H1 (cell line): ENCODE data around the gene UNC5B. TPM values are rescaled to one million over a fixed set of nuclear protein-coding genes. Genes with fewer than 3 reads are reported as not detected.

ENCODE experiments used
- BCL11A ChIP-seq, 2 experiments: IDR thresholded peaks; one replicate each; pipeline ENCODE4 v1.6.1; 2011; ENCODE audit warnings: low read depth in 2 of 2, low read length in 2 of 2, mild to moderate bottlenecking in 2 of 2
- CBX8 ChIP-seq: fragments of 300-800, 300-1000 bp; sonication (generic); IDR thresholded peaks from 2 replicates; pipeline ENCODE4 v1.7.1; 2016; ENCODE audit warnings: low read depth, low read length, borderline replicate concordance
- CHD1 ChIP-seq: IDR thresholded peaks from 2 replicates; pipeline ENCODE4 v1.6.1; 2012; ENCODE audit warnings: low read depth, low read length, improper control_type of control experiment
- CHD2 ChIP-seq: IDR thresholded peaks from 2 replicates; pipeline ENCODE4 v1.6.1; 2012; ENCODE audit warnings: low read length, improper control_type of control experiment
- CTBP2 ChIP-seq: IDR thresholded peaks from 2 replicates; pipeline ENCODE4 v1.7.0; 2011; ENCODE audit warnings: borderline replicate concordance, mild to moderate bottlenecking, moderate library complexity, mixed read lengths, low read length; ENCODE audit not compliant: insufficient read depth, insufficient read length
- GTF2F1 ChIP-seq: IDR thresholded peaks from 2 replicates; pipeline ENCODE4 v1.6.1; 2012; ENCODE audit warnings: low read depth, low read length, improper control_type of control experiment, borderline replicate concordance
- JUN ChIP-seq: IDR thresholded peaks from 2 replicates; pipeline ENCODE4 v1.6.1; 2011; ENCODE audit warnings: low read depth, mild to moderate bottlenecking, improper control_type of control experiment, low read length
- MAFK ChIP-seq: IDR thresholded peaks from 2 replicates; pipeline ENCODE4 v1.6.1; 2012; ENCODE audit warnings: low read depth, mild to moderate bottlenecking, improper control_type of control experiment, low read length
- RFX5 ChIP-seq: IDR thresholded peaks from 2 replicates; pipeline ENCODE4 v1.6.1; 2011; ENCODE audit warnings: low read depth, low read length, improper control_type of control experiment, borderline replicate concordance
- SIN3A ChIP-seq, 2 experiments: IDR thresholded peaks in 1 of 2; conservative IDR thresholded peaks in 1 of 2; 2 replicates each; pipeline ENCODE4 v1.6.1; 2011 to 2012; ENCODE audit warnings: low read length in 2 of 2, improper control_type of control experiment in 1 of 2, low read depth in 1 of 2, mild to moderate bottlenecking in 1 of 2
- SIX5 ChIP-seq: IDR thresholded peaks from 2 replicates; pipeline ENCODE4 v1.6.1; 2011; ENCODE audit warnings: mild to moderate bottlenecking, low read depth, low read length
- SP1 ChIP-seq: IDR thresholded peaks from 2 replicates; pipeline ENCODE4 v1.6.1; 2011; ENCODE audit warnings: low read depth, low read length
- SP4 ChIP-seq: IDR thresholded peaks from 2 replicates; pipeline ENCODE4 v1.6.1; 2012; ENCODE audit warnings: low read length, inconsistent platforms
- SUZ12 ChIP-seq: fragments of 200-600 bp; sonication (generic); IDR thresholded peaks from 2 replicates; pipeline ENCODE4 v1.6.1; 2012; ENCODE audit warnings: mild to moderate bottlenecking, inconsistent platforms, low read length, moderate library complexity, mixed read lengths
- TAF1 ChIP-seq: IDR thresholded peaks from 2 replicates; pipeline ENCODE4 v1.6.1; 2011; ENCODE audit warnings: mild to moderate bottlenecking, low read depth, low read length
- TEAD4 ChIP-seq: IDR thresholded peaks from 2 replicates; pipeline ENCODE4 v1.6.1; 2012; ENCODE audit warnings: low read depth, low read length, inconsistent platforms, mixed read lengths
- ZNF274 ChIP-seq: IDR thresholded peaks from 2 replicates; pipeline ENCODE4 v1.7.0; 2012; ENCODE audit warnings: low read length, borderline replicate concordance; ENCODE audit errors: extremely low read depth
- polyA plus RNA-seq, 7 experiments: library from polyadenylated mRNA; depleted of rRNA in 3 of 7; stranded (reverse) in 5 of 7; unstranded in 2 of 7; fragments of >200 nt in 5 of 7; fragments of 200-250 nt in 2 of 7; gene quantifications; 1 replicate in 5 of 7; 2 replicates in 1 of 7; 4 replicates in 1 of 7; pipeline versions ENCODE4 v1.2.1 to v1.2.3, GENCODE V29; 2011 to 2013; ENCODE audit warnings: missing spikeins in 2 of 7, mixed read lengths in 2 of 7
- total RNA-seq: library from RNA; stranded (reverse); fragmentation: NEBNext Ultra II Directional; extraction: Animal tissue kit (Norgen Biotek cat#: 25700); gene quantifications from 2 replicates; pipeline ENCODE4 v1.2.1, GENCODE V29; 2021
- TF ChIP-seq, protein P1 (sequence below): IDR thresholded peaks from 2 replicates; pipeline ENCODE4 v1.6.1; 2011; ENCODE audit warnings: low read depth, mild to moderate bottlenecking, low read length; ENCODE audit not compliant: insufficient read depth
- TF ChIP-seq, protein P2 (sequence below): IDR thresholded peaks from 2 replicates; pipeline ENCODE4 v1.6.1; 2012; ENCODE audit warnings: low read length, inconsistent platforms
- TF ChIP-seq, protein P3 (sequence below): IDR thresholded peaks from 2 replicates; pipeline ENCODE4 v1.6.1; 2012; ENCODE audit warnings: inconsistent platforms

Gene UNC5B
- total and polyA plus RNA-seq, 2 of the 8 experiments (the other 6 are each of a cell fraction or from before 2014, with no cell fraction given): 27.9 to 31.8 TPM

DNA sequence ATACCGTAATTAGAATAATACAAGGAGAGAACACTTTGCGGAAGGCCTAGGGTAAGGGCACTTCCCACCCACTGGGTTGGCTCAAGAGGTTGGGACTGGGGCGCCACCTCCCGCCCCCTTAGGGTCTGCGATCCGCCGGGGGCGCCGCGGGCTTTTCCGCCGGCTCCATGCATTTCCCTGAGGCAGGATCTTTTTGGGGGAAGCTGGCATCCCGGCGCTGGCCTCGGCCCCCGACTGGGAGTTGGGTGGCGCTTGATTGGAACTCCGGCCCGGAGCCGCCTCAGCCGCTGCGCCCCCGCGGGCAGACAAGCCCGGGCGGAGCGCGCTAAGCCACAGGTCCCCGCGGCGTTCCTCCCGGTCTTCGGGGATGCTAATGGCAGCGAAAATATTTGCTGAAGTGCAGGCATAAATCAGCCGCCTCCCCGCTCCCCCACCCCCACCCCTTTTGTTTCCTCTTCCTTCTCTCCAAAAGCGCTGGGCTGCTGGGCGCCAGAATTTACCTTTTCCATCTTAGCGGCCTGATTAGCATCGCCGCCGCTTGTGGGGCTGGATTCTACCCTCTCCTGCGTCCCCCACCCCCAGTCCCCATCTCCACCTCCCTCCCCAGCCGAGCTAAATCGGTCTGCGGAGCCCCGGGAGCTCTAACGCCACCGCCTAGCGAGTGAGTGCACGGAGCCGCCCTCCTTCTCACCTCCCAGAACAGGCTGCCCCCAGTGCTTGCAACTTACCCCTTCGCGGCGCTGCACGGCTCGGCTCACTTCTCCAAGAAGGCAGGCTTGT lies 5.1 kb downstream of the UNC5B start (continued):
- TF ChIP-seq SUZ12 (no peak), TEAD4 (no peak), BCL11A (IDR thresholded peaks at IDR 0.05; ENCODE audit: low read depth in 2 of 2, low read length in 2 of 2) (no peak), ZNF274 (no peak), GTF2F1 (no peak), SIX5 (no peak), CBX8 (no peak), MAFK (no peak), CHD2 (no peak), TAF1 (0 out of 2 replicates have a peak, but pooled peaks have one; percentile 22), CTBP2 (no peak), SIN3A (conservative IDR thresholded peaks at IDR 0.05 in 1 of 2, IDR thresholded peaks at IDR 0.05 in 1 of 2; ENCODE audit: low read depth in 1 of 2, low read length in 2 of 2) (no peak), RFX5 (no peak), SP4 (no peak), CHD1 (no peak), JUN (no peak), SP1 (no peak)
- TF ChIP-seq, protein P1, sequence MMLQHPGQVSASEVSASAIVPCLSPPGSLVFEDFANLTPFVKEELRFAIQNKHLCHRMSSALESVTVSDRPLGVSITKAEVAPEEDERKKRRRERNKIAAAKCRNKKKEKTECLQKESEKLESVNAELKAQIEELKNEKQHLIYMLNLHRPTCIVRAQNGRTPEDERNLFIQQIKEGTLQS: no peak
- TF ChIP-seq, protein P2, sequence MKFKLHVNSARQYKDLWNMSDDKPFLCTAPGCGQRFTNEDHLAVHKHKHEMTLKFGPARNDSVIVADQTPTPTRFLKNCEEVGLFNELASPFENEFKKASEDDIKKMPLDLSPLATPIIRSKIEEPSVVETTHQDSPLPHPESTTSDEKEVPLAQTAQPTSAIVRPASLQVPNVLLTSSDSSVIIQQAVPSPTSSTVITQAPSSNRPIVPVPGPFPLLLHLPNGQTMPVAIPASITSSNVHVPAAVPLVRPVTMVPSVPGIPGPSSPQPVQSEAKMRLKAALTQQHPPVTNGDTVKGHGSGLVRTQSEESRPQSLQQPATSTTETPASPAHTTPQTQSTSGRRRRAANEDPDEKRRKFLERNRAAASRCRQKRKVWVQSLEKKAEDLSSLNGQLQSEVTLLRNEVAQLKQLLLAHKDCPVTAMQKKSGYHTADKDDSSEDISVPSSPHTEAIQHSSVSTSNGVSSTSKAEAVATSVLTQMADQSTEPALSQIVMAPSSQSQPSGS: no peak
- TF ChIP-seq, protein P3, sequence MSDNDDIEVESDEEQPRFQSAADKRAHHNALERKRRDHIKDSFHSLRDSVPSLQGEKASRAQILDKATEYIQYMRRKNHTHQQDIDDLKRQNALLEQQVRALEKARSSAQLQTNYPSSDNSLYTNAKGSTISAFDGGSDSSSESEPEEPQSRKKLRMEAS: no peak
